ENCODE measurements around the gene THSD4.

Gene THSD4

DNA sequence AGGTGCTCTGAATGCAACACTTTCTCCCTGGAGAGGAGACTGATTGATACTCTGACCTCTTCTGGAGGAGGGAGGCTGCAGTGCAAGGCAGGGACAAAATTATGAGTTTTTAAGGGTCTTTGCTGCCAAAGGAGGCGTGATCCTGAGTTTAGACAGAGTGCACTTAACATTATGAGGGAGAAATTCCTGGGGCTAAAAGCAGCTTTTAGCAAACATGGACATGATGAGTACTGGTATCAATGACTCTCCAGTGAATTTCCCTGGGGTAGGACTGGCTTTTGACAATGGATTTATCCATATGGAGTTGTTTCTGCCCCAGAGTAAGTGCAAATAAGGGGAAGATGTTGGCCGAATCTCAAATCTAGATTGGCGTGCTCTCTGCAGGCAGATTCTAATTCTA is 133.1 kb downstream of the THSD4 start:
- Histone ChIP-seq H3K4me1 (ENCODE audit: control insufficient read depth in 1 of 2, insufficient read depth in 2 of 2, low read length in 2 of 2) (peaks cover 14 to 17% of the 10 kb centered on the region in 2 donors), H3K27ac (ENCODE audit: low read depth, low read length) (no peak overlapping the region), H3K9ac (ENCODE audit: low read depth in 1 of 2, low read length in 2 of 2) (no peak overlapping the region), H3K9me3 (ENCODE audit: control insufficient read depth in 1 of 2, low read length in 2 of 2) (no peaks in the 10 kb centered on the region), H3K36me3 (ENCODE audit: control insufficient read depth in 1 of 2, insufficient read depth in 2 of 2, low read length in 2 of 2) (peaks cover 0 to 2% of the 10 kb centered on the region in 2 donors), H3K27me3 (ENCODE audit: control insufficient read depth in 1 of 2, insufficient read depth in 2 of 2, low read length in 2 of 2) (no peaks in the 10 kb centered on the region), H3K4me3 (ENCODE audit: low read depth in 1 of 2, low read length in 2 of 2) (no peak overlapping the region)

DNA sequence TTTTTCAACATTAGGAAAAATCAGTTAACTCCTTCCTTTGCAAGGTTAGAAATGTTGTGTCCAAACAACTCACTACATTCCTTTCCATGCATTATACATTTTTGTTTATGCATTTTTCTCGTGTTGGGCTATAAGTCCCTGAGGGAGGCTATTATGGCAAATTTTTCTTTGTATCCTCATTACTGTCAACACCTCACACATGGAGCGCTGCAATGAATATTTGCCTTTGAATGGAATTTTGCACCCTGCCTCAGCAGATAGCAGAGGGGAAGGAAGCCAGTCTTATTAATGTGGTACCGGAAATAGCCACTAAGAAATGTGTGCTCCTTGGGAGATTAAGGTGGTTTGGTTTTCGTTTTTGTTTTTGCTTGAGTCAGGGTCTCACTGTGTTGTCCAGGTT is 134.7 kb downstream of the THSD4 start:
- no peak overlapping the region for H3K27ac ChIP-seq (ENCODE audit: low read depth, low read length)

DNA sequence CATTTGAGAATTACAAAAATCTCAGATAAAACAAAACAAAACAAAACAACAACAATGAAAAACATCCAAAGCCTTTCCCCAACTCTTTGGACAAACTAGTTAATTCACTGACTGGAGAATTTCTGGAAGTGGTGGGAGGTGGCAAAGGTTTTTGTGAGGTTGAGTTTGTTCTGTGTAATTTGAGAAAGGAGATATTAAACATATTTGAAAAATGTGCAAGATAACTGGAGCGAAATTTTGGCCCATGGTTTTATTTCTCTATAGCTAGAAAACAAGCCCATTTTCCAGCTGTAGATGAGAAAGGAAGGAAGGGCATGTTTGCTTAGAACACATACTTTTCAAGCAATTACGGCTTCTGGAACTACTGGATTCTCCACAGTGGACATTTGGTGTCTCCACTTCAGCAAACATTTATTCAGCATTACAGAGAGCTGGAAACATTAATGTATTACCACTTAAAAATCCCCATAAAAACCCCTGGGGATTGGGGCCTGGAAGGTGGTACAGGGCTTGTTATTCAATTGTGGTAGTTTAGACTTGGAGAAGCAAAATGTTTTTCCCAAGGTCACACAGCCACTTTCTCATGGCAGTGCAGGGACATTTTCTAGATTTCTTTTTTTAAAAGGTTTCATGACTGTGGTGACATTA is 135.8 kb downstream of the THSD4 start:
- Histone ChIP-seq H3K27me3 (ENCODE audit: control insufficient read depth in 1 of 2, insufficient read depth in 2 of 2, low read length in 2 of 2) (no peaks in the 10 kb centered on the region), H3K4me1 (ENCODE audit: control insufficient read depth in 1 of 2, insufficient read depth in 2 of 2, low read length in 2 of 2) (peaks cover 22 to 25% of the 10 kb centered on the region in 2 donors), H3K27ac (ENCODE audit: low read depth, low read length) (no peak overlapping the region), H3K36me3 (ENCODE audit: control insufficient read depth in 1 of 2, insufficient read depth in 2 of 2, low read length in 2 of 2) (no peaks in the 10 kb centered on the region), H3K9ac (ENCODE audit: low read depth in 1 of 2, low read length in 2 of 2) (no peak overlapping the region), H3K4me3 (ENCODE audit: low read depth in 1 of 2, low read length in 2 of 2) (no peak overlapping the region), H3K9me3 (ENCODE audit: control insufficient read depth in 1 of 2, low read length in 2 of 2) (no peaks in the 10 kb centered on the region)

More for the DNA sequence above, 134.7 kb downstream of the THSD4 start:
- Histone ChIP-seq H3K36me3 (ENCODE audit: control insufficient read depth in 1 of 2, insufficient read depth in 2 of 2, low read length in 2 of 2) (no peaks in the 10 kb centered on the region), H3K27me3 (ENCODE audit: control insufficient read depth in 1 of 2, insufficient read depth in 2 of 2, low read length in 2 of 2) (no peaks in the 10 kb centered on the region), H3K9ac (ENCODE audit: low read depth in 1 of 2, low read length in 2 of 2) (no peak overlapping the region), H3K4me1 (ENCODE audit: control insufficient read depth in 1 of 2, insufficient read depth in 2 of 2, low read length in 2 of 2) (peaks cover 22 to 23% of the 10 kb centered on the region in 2 donors), H3K9me3 (ENCODE audit: control insufficient read depth in 1 of 2, low read length in 2 of 2) (no peaks in the 10 kb centered on the region), H3K4me3 (ENCODE audit: low read depth in 1 of 2, low read length in 2 of 2) (no peak overlapping the region)

DNA sequence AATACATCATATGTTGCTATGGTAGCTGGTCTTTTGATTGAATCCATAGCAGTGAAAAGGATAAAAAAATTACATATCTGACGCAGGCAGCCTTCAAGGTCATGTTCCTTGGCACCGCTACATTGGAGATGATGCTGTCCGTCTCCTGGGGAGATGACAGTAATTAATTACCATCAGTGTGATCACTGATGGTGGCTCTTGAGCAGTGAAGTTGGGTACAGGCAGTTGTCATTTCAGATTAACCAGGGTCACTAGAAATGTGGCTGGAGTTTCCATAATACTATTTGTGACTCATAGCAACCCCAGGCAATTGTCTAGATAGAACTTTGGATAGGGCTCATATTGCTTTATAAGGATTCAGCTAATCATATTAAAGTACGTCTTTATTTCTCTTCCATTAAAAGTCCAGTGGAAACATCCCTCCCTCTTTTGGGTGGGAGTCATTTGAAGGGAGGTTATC is 136.3 kb downstream of the THSD4 start:
- no peak overlapping the region for H3K27ac ChIP-seq (ENCODE audit: low read depth, low read length)
- H3K4me1 ChIP-seq (ENCODE audit: control insufficient read depth in 1 of 2, insufficient read depth in 2 of 2, low read length in 2 of 2) = peaks cover 22 to 25% of the 10 kb centered on the region in 2 donors
- H3K9me3 ChIP-seq (ENCODE audit: control insufficient read depth in 1 of 2, low read length in 2 of 2) = no peaks in the 10 kb centered on the region

DNA sequence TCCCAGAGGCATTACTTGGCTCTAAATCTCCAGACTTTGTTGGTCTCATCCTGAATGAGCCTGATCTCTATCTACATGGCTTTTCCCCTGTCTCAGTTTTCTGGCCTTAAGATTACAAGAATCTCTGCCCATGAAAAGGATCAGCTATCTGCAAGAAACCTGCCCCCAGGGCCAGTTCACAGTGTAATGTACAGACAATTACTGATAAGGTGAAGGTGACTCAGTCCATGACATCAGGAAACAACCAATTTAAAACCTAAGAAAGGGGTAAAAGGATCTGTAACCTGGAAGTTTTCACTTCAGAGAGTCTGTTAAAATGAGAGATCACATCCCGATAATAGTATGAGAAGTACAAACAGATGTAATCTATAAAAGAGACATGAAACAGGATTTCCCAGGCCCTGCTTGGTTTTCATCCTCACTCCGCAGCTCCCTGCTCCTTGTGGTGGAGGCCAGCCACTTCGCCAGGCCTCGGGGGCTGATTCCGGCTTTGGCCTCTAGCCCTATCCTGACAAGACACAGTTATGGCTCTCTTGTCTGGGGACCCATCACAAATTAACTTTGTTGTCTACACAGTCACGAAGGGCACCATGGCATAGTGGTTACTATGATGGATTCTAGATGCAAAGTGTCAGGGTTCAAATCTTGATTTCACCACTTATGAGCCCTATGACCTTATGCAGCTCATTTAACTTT is 136.9 kb downstream of the THSD4 start:
- Histone ChIP-seq H3K27ac (ENCODE audit: low read depth, low read length) (no peak overlapping the region), H3K27me3 (ENCODE audit: control insufficient read depth in 1 of 2, insufficient read depth in 2 of 2, low read length in 2 of 2) (no peaks in the 10 kb centered on the region), H3K36me3 (ENCODE audit: control insufficient read depth in 1 of 2, insufficient read depth in 2 of 2, low read length in 2 of 2) (no peaks in the 10 kb centered on the region), H3K4me1 (ENCODE audit: control insufficient read depth in 1 of 2, insufficient read depth in 2 of 2, low read length in 2 of 2) (peaks cover 22 to 25% of the 10 kb centered on the region in 2 donors), H3K9me3 (ENCODE audit: control insufficient read depth in 1 of 2, low read length in 2 of 2) (no peaks in the 10 kb centered on the region), H3K9ac (ENCODE audit: low read depth in 1 of 2, low read length in 2 of 2) (no peak overlapping the region), H3K4me3 (ENCODE audit: low read depth in 1 of 2, low read length in 2 of 2) (no peak overlapping the region)

More for the DNA sequence above, 136.3 kb downstream of the THSD4 start:
- no peak overlapping the region for H3K9ac ChIP-seq (ENCODE audit: low read depth in 1 of 2, low read length in 2 of 2)
- H3K27me3 ChIP-seq (ENCODE audit: control insufficient read depth in 1 of 2, insufficient read depth in 2 of 2, low read length in 2 of 2) = no peaks in the 10 kb centered on the region
- H3K4me3 ChIP-seq (ENCODE audit: low read depth in 1 of 2, low read length in 2 of 2) = no peak overlapping the region
- H3K36me3 ChIP-seq (ENCODE audit: control insufficient read depth in 1 of 2, insufficient read depth in 2 of 2, low read length in 2 of 2) = no peaks in the 10 kb centered on the region

DNA sequence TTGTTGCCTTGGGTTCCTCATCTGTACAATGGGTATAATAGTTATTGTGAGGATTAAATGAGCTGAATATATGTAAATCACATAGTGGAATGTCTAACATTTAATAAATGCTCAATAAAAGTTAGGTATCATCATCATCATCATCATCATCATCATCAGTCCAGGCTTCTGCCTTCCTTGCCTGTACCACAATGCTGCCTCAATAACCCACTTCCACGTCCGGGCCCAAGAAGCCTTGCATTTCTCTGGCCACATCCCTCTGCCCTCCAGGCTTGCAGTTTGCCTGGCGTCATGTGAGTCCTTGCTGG is 137.4 kb downstream of the THSD4 start:
- Histone ChIP-seq H3K36me3 (ENCODE audit: control insufficient read depth in 1 of 2, insufficient read depth in 2 of 2, low read length in 2 of 2) (no peaks in the 10 kb centered on the region), H3K9me3 (ENCODE audit: control insufficient read depth in 1 of 2, low read length in 2 of 2) (no peaks in the 10 kb centered on the region), H3K9ac (ENCODE audit: low read depth in 1 of 2, low read length in 2 of 2) (no peak overlapping the region), H3K27me3 (ENCODE audit: control insufficient read depth in 1 of 2, insufficient read depth in 2 of 2, low read length in 2 of 2) (no peaks in the 10 kb centered on the region), H3K4me3 (ENCODE audit: low read depth in 1 of 2, low read length in 2 of 2) (no peak overlapping the region), H3K27ac (ENCODE audit: low read depth, low read length) (no peak overlapping the region), H3K4me1 (ENCODE audit: control insufficient read depth in 1 of 2, insufficient read depth in 2 of 2, low read length in 2 of 2) (peaks cover 22 to 25% of the 10 kb centered on the region in 2 donors)

DNA sequence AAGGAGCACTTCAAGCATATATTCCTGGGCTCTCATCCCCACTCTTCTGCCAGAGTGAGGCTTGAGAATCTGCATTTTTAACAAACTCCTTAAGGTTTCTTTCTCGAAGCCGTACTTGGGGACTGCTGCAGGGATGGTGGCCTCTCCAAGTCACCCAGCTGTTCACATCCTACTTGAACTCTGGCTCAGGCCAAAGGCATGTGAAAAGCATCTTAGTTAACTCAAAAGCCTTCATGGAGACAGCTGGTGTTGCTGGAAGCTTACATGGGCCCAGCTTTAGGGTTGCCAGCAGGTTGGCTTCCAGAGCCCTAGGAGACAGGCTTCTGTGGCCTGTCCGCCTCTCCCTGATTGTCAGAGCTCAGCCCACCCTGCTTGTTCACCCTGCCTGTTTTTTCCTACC is 139.2 kb downstream of the THSD4 start:
- no peaks in the 10 kb centered on the region for H3K9me3 ChIP-seq (ENCODE audit: control insufficient read depth in 1 of 2, low read length in 2 of 2)
- peaks cover 22 to 25% of the 10 kb centered on the region in 2 donors for H3K4me1 ChIP-seq (ENCODE audit: control insufficient read depth in 1 of 2, insufficient read depth in 2 of 2, low read length in 2 of 2)
- no peak overlapping the region for H3K4me3 ChIP-seq (ENCODE audit: low read depth in 1 of 2, low read length in 2 of 2)
- peaks cover 0 to 2% of the 10 kb centered on the region in 2 donors for H3K36me3 ChIP-seq (ENCODE audit: control insufficient read depth in 1 of 2, insufficient read depth in 2 of 2, low read length in 2 of 2)
- no peak overlapping the region for H3K9ac ChIP-seq (ENCODE audit: low read depth in 1 of 2, low read length in 2 of 2)
- H3K27ac ChIP-seq (ENCODE audit: low read depth, low read length) = no peak overlapping the region
- no peaks in the 10 kb centered on the region for H3K27me3 ChIP-seq (ENCODE audit: control insufficient read depth in 1 of 2, insufficient read depth in 2 of 2, low read length in 2 of 2)

DNA sequence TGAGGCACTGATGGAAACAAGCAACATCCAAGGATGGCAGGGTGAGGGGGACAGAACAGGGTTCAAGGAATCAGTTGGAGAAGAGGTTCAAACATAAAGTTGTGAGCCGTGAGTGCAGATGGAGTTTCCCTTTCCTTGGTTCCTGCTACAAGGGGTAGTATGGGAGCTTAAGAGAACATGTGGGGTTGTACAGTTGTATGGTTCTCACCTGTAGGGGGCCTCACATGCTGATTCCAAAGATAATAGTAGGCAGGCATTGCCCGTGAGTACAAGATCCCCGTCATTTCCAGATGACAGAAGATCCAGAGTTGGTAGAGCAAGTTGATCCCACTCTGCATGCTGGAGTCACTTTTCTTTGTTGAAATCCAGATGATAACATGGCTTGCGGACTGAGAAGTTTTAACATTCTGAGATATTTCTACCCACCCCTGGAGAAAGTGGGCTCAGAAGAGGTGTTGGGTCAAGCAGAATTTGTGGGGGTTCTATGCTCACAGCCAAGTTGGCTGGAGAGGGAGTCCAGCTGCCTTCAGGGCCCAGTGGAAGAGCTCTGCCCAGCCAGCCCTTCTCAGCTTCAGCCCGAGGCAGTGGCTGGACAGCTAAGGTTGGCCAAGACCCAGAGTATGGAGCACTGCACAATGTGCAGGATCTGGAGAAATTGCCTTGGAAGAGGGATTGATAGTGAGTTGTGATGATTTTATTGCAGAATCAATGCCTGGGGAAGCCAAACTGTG is 141.8 kb downstream of the THSD4 start:
- Histone ChIP-seq H3K9ac (ENCODE audit: low read depth in 1 of 2, low read length in 2 of 2) (no peak overlapping the region), H3K4me3 (ENCODE audit: low read depth in 1 of 2, low read length in 2 of 2) (no peak overlapping the region), H3K27me3 (ENCODE audit: control insufficient read depth in 1 of 2, insufficient read depth in 2 of 2, low read length in 2 of 2) (no peaks in the 10 kb centered on the region), H3K9me3 (ENCODE audit: control insufficient read depth in 1 of 2, low read length in 2 of 2) (no peaks in the 10 kb centered on the region), H3K27ac (ENCODE audit: low read depth, low read length) (no peak overlapping the region), H3K36me3 (ENCODE audit: control insufficient read depth in 1 of 2, insufficient read depth in 2 of 2, low read length in 2 of 2) (peaks cover 0 to 3% of the 10 kb centered on the region in 2 donors), H3K4me1 (ENCODE audit: control insufficient read depth in 1 of 2, insufficient read depth in 2 of 2, low read length in 2 of 2) (peaks cover 11 to 13% of the 10 kb centered on the region in 2 donors)

DNA sequence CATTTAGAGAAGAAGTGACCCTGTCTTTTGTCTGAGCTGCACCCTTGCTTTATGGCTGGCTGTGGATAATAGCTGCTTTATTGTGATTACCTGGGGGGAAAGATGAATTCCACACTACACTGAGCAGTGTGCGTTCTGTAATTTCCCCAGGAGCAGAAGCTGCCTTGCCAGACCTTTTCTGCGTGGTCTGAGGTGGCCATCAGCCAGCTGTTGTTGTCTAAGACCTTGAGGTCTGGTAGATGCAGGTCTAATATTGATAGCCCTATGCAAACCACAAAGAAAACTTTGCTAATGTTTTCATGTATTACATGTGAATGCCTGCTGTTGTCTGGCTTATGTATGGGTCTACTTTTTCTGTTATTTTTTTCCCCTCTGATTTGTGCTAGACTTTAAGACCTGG is 144.6 kb downstream of the THSD4 start:
- H3K27me3 ChIP-seq (ENCODE audit: control insufficient read depth in 1 of 2, insufficient read depth in 2 of 2, low read length in 2 of 2) = no peaks in the 10 kb centered on the region
- H3K4me1 ChIP-seq (ENCODE audit: control insufficient read depth in 1 of 2, insufficient read depth in 2 of 2, low read length in 2 of 2) = peaks cover 0 to 3% of the 10 kb centered on the region in 2 donors
- H3K9me3 ChIP-seq (ENCODE audit: control insufficient read depth in 1 of 2, low read length in 2 of 2) = no peaks in the 10 kb centered on the region
- no peak overlapping the region for H3K4me3 ChIP-seq (ENCODE audit: low read depth in 1 of 2, low read length in 2 of 2)
- no peak overlapping the region for H3K27ac ChIP-seq (ENCODE audit: low read depth, low read length)
- H3K36me3 ChIP-seq (ENCODE audit: control insufficient read depth in 1 of 2, insufficient read depth in 2 of 2, low read length in 2 of 2) = peaks cover 0 to 3% of the 10 kb centered on the region in 2 donors
- no peak overlapping the region for H3K9ac ChIP-seq (ENCODE audit: low read depth in 1 of 2, low read length in 2 of 2)

DNA sequence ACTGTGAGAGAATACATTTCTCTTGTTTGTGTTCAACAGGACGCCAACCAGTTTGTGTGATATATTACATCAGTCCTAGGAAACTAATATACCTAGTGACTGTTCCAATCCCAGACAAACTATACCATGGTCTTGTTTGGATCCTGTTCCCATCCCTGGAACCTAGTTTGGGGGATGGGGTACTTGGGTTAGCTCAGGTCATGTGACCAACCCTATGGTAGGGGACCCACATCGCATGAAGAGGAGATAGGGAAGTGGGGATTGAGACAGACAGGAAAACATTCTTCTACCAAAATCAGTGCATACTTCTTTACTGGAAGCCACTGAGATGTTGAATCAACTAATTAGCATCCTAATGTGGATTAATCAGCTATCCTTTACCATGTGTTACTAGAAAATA is 146.1 kb downstream of the THSD4 start:
- no peak overlapping the region for H3K27ac ChIP-seq (ENCODE audit: low read depth, low read length)
- no peak overlapping the region for H3K4me3 ChIP-seq (ENCODE audit: low read depth in 1 of 2, low read length in 2 of 2)
- peaks cover 0 to 3% of the 10 kb centered on the region in 2 donors for H3K36me3 ChIP-seq (ENCODE audit: control insufficient read depth in 1 of 2, insufficient read depth in 2 of 2, low read length in 2 of 2)
- H3K9ac ChIP-seq (ENCODE audit: low read depth in 1 of 2, low read length in 2 of 2) = no peak overlapping the region
- no peaks in the 10 kb centered on the region for H3K9me3 ChIP-seq (ENCODE audit: control insufficient read depth in 1 of 2, low read length in 2 of 2)
- no peaks in the 10 kb centered on the region for H3K27me3 ChIP-seq (ENCODE audit: control insufficient read depth in 1 of 2, insufficient read depth in 2 of 2, low read length in 2 of 2)
- no peaks in the 10 kb centered on the region for H3K4me1 ChIP-seq (ENCODE audit: control insufficient read depth in 1 of 2, insufficient read depth in 2 of 2, low read length in 2 of 2)

Data from duodenal mucosa (tissue), 2 donors.